Uterus (tissue), 4 donors: ENCODE data around the gene VIPR2. TPM values are rescaled to one million over a fixed set of nuclear protein-coding genes. Genes with fewer than 3 reads are reported as not detected.
"Not testable (repeated sequence)": the region's sequence is repeated elsewhere in the genome, so short reads cannot be mapped to it uniquely, and the experiment has no call there.

Source experiments
- DNase-seq, 2 donors: peaks; one replicate each; pipeline ENCODE4 v3.0.0-alpha.2; 2019 to 2020
- H3K27ac ChIP-seq, 2 donors: fragments of 200-600 bp; sonication (generic); 1 replicate in 1 of 2; 2 replicates in 1 of 2; pipeline ENCODE4 v1.5.1; 2016 to 2018
- H3K27me3 ChIP-seq, 2 donors: fragments of 200-600 bp; sonication (generic); one replicate each; pipeline ENCODE4 v1.5.1; 2018 to 2019; ENCODE audit warnings: control low read depth in 1 of 2
- H3K36me3 ChIP-seq, 2 donors: fragments of 200-600 bp; sonication (generic); one replicate each; pipeline ENCODE4 v1.5.1; 2019; ENCODE audit warnings: control low read depth in 1 of 2
- H3K4me1 ChIP-seq, 2 donors: fragments of 200-600 bp; sonication (generic); one replicate each; pipeline ENCODE4 v1.5.1; 2018 to 2019; ENCODE audit warnings: control low read depth in 1 of 2
- H3K4me3 ChIP-seq, 2 donors: fragments of 200-600 bp; sonication (generic); 1 replicate in 1 of 2; 2 replicates in 1 of 2; pipeline ENCODE4 v1.5.1; 2018 to 2019; ENCODE audit warnings: mild to moderate bottlenecking in 1 of 2
- H3K9me3 ChIP-seq, 2 donors: fragments of 200-600 bp; sonication (generic); one replicate each; pipeline ENCODE4 v1.5.1; 2019; ENCODE audit warnings: control low read depth in 1 of 2
- POLR2A ChIP-seq, 2 donors: fragments of 450-650 bp; IDR thresholded peaks; one replicate each; pipeline ENCODE4 v1.6.1; 2016; ENCODE audit warnings: antibody characterized with exemption in 2 of 2, mild to moderate bottlenecking in 1 of 2, moderate library complexity in 1 of 2
- intact Hi-C: fragments of 100-400 bp; cut with DNase I; formaldehyde crosslinking; loops from one replicate; pipeline ENCODE4 v1.15.1; 2023; ENCODE audit warnings: low total_unique reads
- total RNA-seq, 4 donors: library from RNA; depleted of rRNA in 3 of 4; stranded (reverse); fragments of >200 nt in 3 of 4; gene quantifications; one replicate each; pipeline versions ENCODE4 v1.1.0 to v1.2.4, GENCODE V29; 2014 to 2023
- TF ChIP-seq, protein P1 (sequence below), 4 experiments: fragments of 200-600 bp in 2 of 4; fragments of 450-650 bp in 2 of 4; sonication (generic) in 2 of 4; IDR thresholded peaks; one replicate each; pipeline ENCODE4 v1.5.1; 2016 to 2019; ENCODE audit warnings: antibody characterized with exemption in 4 of 4, mild to moderate bottlenecking in 2 of 4, moderate library complexity in 1 of 4
- donor health status: DM: yes; HTN: yes; CAD: no.

VIPR2 gene
- total RNA-seq, 4 donors from 2014 or later: 3.1 to 9.8 (median 4.5) TPM

DNA sequence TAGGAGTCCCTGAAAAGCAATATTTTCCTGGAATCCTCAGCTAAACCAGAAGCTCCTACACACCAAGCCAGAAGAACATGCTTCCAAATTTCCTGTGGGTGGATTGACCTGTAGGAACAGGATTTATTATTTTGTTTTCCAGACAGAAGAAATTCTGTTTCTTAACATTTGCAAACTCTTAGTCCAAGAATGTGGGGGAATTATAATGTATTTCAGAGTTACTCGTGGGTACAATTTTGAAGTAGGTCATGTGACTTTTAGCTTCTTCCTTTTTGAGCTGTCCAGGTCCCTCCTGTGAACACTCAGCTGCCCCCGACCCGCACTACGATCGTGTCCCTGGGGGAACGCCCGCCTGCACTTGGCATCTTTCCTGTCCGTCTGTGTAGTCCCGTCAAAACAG is 27.7 kb upstream of the VIPR2 start:
- Histone ChIP-seq H3K27me3 (no peaks in the 10 kb centered on the region), H3K4me3 (peak overlapping the region in 1 of 2 donors; percentile 12), H3K36me3 (no peaks in the 10 kb centered on the region), H3K4me1 (peaks cover 0 to 10% of the 10 kb centered on the region in 2 donors), H3K9me3 (peaks cover 0 to 3% of the 10 kb centered on the region in 2 donors), H3K27ac (peak overlapping the region; percentile 67 to 71)
- peak; percentile 60 to 61 for DNase-seq
- intact Hi-C loops: no loop called here
- TF ChIP-seq, protein P1, sequence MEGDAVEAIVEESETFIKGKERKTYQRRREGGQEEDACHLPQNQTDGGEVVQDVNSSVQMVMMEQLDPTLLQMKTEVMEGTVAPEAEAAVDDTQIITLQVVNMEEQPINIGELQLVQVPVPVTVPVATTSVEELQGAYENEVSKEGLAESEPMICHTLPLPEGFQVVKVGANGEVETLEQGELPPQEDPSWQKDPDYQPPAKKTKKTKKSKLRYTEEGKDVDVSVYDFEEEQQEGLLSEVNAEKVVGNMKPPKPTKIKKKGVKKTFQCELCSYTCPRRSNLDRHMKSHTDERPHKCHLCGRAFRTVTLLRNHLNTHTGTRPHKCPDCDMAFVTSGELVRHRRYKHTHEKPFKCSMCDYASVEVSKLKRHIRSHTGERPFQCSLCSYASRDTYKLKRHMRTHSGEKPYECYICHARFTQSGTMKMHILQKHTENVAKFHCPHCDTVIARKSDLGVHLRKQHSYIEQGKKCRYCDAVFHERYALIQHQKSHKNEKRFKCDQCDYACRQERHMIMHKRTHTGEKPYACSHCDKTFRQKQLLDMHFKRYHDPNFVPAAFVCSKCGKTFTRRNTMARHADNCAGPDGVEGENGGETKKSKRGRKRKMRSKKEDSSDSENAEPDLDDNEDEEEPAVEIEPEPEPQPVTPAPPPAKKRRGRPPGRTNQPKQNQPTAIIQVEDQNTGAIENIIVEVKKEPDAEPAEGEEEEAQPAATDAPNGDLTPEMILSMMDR (IDR thresholded peaks at IDR 0.05): no peak
- TF ChIP-seq POLR2A (IDR thresholded peaks at IDR 0.05): no peak

DNA sequence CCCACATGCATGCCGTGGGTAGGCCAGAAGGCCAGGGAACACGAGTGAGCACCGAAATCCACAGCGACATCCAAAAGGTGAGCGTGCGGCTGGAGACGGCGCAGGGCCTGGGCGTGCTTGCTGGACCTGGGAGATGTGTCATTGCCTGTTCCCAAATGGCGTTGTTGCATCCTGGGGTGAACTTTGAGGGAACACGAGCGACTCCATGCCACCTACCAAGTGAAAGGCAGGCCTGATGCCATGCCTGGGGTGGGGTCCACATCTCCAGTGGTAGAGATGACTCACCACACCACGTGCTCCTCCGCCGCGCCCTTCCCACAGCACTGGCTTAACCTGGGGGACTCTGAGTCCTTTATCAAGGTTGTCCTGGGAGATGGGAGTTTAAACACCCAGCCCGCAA is 24.7 kb upstream of the VIPR2 start:
- TF ChIP-seq, protein P1 (IDR thresholded peaks at IDR 0.05): no peak
- TF ChIP-seq POLR2A (IDR thresholded peaks at IDR 0.05): no peak
- no peaks in the 10 kb centered on the region for H3K27me3 ChIP-seq
- H3K27ac ChIP-seq: no peak overlapping the region
- no peaks in the 10 kb centered on the region for H3K36me3 ChIP-seq
- DNase-seq: no peak
- no peaks in the 10 kb centered on the region for H3K4me1 ChIP-seq
- intact Hi-C loops: no loop called here
- peaks cover 0 to 3% of the 10 kb centered on the region in 2 donors for H3K9me3 ChIP-seq
- no peak overlapping the region for H3K4me3 ChIP-seq

DNA sequence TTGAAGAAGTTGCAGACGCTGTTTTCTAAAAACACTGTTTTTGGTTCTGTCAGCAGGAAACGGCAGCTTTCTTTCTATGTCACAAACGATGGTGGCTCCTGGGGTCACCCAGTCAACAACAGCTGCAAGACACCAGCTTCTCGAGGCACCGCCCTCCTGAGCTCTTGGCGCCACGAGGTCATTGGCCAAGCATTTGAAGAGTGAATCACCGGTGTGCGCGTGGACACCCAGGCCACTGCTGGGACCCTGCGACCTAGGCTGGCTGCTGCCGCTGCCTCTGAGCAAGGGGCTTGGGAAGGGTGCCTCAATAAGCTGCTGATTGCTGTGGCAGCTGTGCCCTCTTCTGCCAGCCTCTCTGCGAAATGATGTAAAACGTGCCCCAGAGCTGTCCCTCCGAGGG is 22.5 kb upstream of the VIPR2 start:
- no peaks in the 10 kb centered on the region for H3K36me3 ChIP-seq
- no peak overlapping the region for H3K27ac ChIP-seq
- DNase-seq: no peak
- no peaks in the 10 kb centered on the region for H3K4me1 ChIP-seq
- TF ChIP-seq, protein P1 (IDR thresholded peaks at IDR 0.05): no peak
- TF ChIP-seq POLR2A (IDR thresholded peaks at IDR 0.05): no peak
- intact Hi-C loops: no loop called here
- no peaks in the 10 kb centered on the region for H3K27me3 ChIP-seq
- H3K9me3 ChIP-seq: no peaks in the 10 kb centered on the region
- H3K4me3 ChIP-seq: no peak overlapping the region

DNA sequence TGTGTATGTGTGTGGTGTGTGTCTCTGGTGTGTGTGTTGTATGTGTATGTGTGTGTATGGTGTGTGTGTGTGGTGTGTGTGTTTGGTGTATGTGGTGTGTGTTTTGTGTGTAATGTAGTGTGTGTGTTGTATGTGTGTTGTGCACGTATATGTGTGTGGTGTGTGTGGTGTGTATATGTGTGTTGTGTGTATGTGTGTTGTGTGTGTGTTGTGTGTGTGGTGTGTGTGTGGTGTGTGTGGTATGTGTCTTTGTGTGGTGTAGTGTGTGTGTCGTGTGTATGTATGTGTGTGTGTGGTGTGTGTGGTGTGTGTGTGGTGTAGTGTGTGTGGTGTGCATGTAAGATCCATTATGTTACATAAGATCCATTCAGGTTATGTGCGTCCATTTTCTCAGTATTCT is 21.9 kb upstream of the VIPR2 start:
- no peak overlapping the region for H3K27ac ChIP-seq
- intact Hi-C loops: no loop called here
- no peaks in the 10 kb centered on the region for H3K9me3 ChIP-seq

DNA sequence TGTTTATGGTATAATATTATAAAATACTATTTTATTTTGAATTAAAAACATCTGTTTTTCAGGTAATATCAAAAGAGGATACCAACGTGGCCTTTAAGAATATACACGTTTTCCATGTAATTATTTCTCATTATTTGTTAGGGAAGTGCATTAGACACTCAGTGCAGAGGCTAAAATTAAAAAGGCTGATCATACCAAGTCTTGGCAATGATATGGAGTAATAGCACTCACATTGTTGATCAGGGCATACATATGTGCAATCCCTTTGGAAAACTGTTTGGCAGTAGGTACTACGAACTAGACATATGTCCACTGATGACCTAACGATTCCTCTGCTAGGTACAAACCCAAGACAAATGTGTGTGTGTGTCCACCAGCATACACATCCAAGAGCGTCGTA is 20.7 kb upstream of the VIPR2 start:
- Histone ChIP-seq H3K36me3 (no peaks in the 10 kb centered on the region), H3K9me3 (no peaks in the 10 kb centered on the region), H3K4me3 (no peak overlapping the region), H3K27me3 (no peaks in the 10 kb centered on the region), H3K4me1 (no peaks in the 10 kb centered on the region), H3K27ac (no peak overlapping the region)
- TF ChIP-seq, protein P1 (IDR thresholded peaks at IDR 0.05): no peak
- TF ChIP-seq POLR2A (IDR thresholded peaks at IDR 0.05): no peak
- intact Hi-C loops: no loop called here
- no peak for DNase-seq

More for the DNA sequence above, 21.9 kb upstream of the VIPR2 start:
- Histone ChIP-seq H3K4me1 (no peaks in the 10 kb centered on the region), H3K4me3 (no peak overlapping the region), H3K36me3 (no peaks in the 10 kb centered on the region), H3K27me3 (no peaks in the 10 kb centered on the region)
- no peak for DNase-seq
- TF ChIP-seq, protein P1 (IDR thresholded peaks at IDR 0.05): no peak
- TF ChIP-seq POLR2A (IDR thresholded peaks at IDR 0.05): no peak

DNA sequence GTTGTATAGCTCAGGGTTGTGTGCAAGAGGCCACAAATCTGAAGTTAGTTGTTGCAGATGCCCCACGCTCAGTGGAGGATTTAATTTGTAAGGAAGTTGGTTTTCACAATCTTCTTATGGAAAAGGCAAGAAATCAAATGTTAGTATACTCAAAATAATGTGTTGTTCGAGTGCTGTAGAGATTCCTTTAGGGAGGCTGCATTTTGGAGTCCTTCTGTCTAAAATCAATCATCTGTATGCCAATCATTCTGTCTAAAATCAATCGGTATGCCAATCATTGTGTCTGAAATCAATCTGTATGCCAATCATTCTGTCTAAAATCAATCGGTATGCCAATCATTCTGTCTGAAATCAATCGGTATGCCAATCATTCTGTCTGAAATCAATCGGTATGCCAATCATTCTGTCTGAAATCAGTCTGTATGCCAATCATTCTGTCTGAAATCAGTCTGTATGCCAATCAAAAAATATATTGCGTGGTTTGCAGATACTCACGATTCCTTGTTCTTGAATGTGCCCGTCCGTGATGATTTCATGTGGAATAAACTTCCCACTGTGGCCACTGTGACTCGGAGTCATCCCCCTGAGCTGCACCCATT is 19.1 kb upstream of the VIPR2 start:
- H3K27ac ChIP-seq, H3K9me3 ChIP-seq, DNase-seq, H3K36me3 ChIP-seq, H3K4me1 ChIP-seq, H3K4me3 ChIP-seq, H3K27me3 ChIP-seq: not testable (repeated sequence)
- intact Hi-C loops: loop anchor here (2.0 kb wide), 1 partner anchor 31 kb away; no protein-coding TSS in a partner anchor

DNA sequence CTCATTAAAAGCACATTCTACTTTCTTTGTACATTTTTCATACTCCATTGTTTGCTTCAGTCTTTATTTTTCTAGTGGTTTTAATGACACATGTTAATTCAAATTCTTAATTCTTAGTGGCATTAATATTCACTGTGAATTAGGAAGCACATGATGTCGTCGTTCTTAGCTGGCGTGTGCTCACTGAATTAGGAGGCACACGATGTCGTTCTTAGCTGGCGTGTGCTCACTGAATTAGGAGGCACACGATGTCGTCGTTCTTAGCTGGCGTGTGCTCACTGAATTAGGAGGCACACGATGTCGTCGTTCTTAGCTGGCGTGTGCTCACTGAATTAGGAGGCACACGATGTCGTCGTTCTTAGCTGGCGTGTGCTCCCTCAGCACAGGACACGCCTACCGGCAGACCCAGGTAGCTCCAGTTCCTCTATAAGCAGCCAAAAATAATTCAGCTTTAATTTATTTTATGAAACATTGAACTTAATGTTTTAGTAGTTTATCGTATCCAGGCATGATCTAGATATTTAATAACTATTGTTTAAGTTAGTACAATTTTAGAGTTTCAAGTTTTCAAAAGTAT is 17.5 kb upstream of the VIPR2 start:
- intact Hi-C loops: loop anchor here (2.0 kb wide), 1 partner anchor 29 kb away; no protein-coding TSS in a partner anchor
- peak overlapping the region in 1 of 2 donors; percentile 36 for H3K27ac ChIP-seq
- H3K4me3 ChIP-seq, H3K9me3 ChIP-seq, DNase-seq, H3K4me1 ChIP-seq, H3K36me3 ChIP-seq, H3K27me3 ChIP-seq: not testable (repeated sequence)
